Measurements from ENCODE around the gene KANSL2.
"Not testable (repeated sequence)": the region's sequence is repeated elsewhere in the genome, so short reads cannot be mapped to it uniquely, and the experiment has no call there.

Gene KANSL2

GRCh38 chr12:48681710-48682532 lies at the start of gene KANSL2:
Gene KANSL2 (minus strand): TSS chr12:48682238. CDS start chr12:48681632, 606 bp downstream.
- DNase-seq, result peak; percentile 99

- no peak for DNase-seq
Measured at GRCh38 chr12:48728807-48729206, 46.8 kb upstream of the KANSL2 start.

GRCh38 chr12:48720737-48721136 lies 38.7 kb upstream of the KANSL2 start:
- not testable (repeated sequence) for DNase-seq

GRCh38 chr12:48720171-48720570 lies 38.1 kb upstream of the KANSL2 start:
- not testable (repeated sequence) for DNase-seq

- not testable (repeated sequence) for DNase-seq
Measured at GRCh38 chr12:48719002-48719401, 37.0 kb upstream of the KANSL2 start.

GRCh38 chr12:48717252-48717695 lies 35.2 kb upstream of the KANSL2 start:
- DNase-seq, result no peak

- peak; percentile 100 for DNase-seq
Measured at GRCh38 chr12:48716493-48717251, 34.6 kb upstream of the KANSL2 start, which contains the start of gene CCNT1. Gene CCNT1 (minus strand): TSS chr12:48716707. CDS start chr12:48716675, 32 bp downstream.

GRCh38 chr12:48716168-48716492 lies 34.1 kb upstream of the KANSL2 start:
- no peak for DNase-seq

GRCh38 chr12:48712209-48712608 lies 30.2 kb upstream of the KANSL2 start:
- DNase-seq, result no peak

- DNase-seq, result not testable (repeated sequence)
Measured at GRCh38 chr12:48698822-48699221, 16.8 kb upstream of the KANSL2 start.

- DNase-seq, result no peak
Measured at GRCh38 chr12:48696626-48697025, 14.6 kb upstream of the KANSL2 start.

- no peak for DNase-seq
Measured at GRCh38 chr12:48695859-48696258, 13.8 kb upstream of the KANSL2 start.

GRCh38 chr12:48694038-48694437 lies 12.0 kb upstream of the KANSL2 start:
- no peak for DNase-seq

GRCh38 chr12:48693572-48693971 lies 11.5 kb upstream of the KANSL2 start:
- DNase-seq, result no peak

- no peak for DNase-seq
Measured at GRCh38 chr12:48691826-48692487, 9.9 kb upstream of the KANSL2 start.

GRCh38 chr12:48690990-48691389 lies 9.0 kb upstream of the KANSL2 start:
- DNase-seq, result no peak

- DNase-seq, result no peak
Measured at GRCh38 chr12:48690436-48690835, 8.4 kb upstream of the KANSL2 start.

- no peak for DNase-seq
Measured at GRCh38 chr12:48688836-48689235, 6.8 kb upstream of the KANSL2 start.

GRCh38 chr12:48687592-48687991 lies 5.6 kb upstream of the KANSL2 start:
- DNase-seq, result no peak

GRCh38 chr12:48686615-48687334 lies 4.7 kb upstream of the KANSL2 start:
- DNase-seq, result no peak

- no peak for DNase-seq
Measured at GRCh38 chr12:48686037-48686595, 4.1 kb upstream of the KANSL2 start.

GRCh38 chr12:48683534-48683933 lies 1.5 kb upstream of the KANSL2 start:
- no peak for DNase-seq
